PFSK-1 (cell line): ENCODE results near the gene BPIFB3.

Source experiments
- FOXP2 ChIP-seq: optimal IDR thresholded peaks from 2 replicates; pipeline ENCODE3; 2011; ENCODE audit warnings: borderline replicate concordance, control low read depth, inconsistent platforms; ENCODE audit not compliant: insufficient read depth; ENCODE audit errors: extremely low read length, extremely low read depth
- POLR2AphosphoS5 ChIP-seq: IDR thresholded peaks from 2 replicates; pipeline ENCODE4 v1.6.1; 2012; ENCODE audit warnings: low read depth, mild to moderate bottlenecking, control low read depth, low read length, moderate library complexity
- SIN3A ChIP-seq: IDR thresholded peaks from 2 replicates; pipeline ENCODE4 v1.6.1; 2012; ENCODE audit warnings: mild to moderate bottlenecking, low read length, moderate library complexity, borderline replicate concordance; ENCODE audit not compliant: insufficient read depth
- TAF1 ChIP-seq: IDR thresholded peaks from 2 replicates; pipeline ENCODE4 v1.6.1; 2012; ENCODE audit warnings: low read length, control low read depth, borderline replicate concordance; ENCODE audit not compliant: insufficient read depth
- TF ChIP-seq, protein P1 (sequence below), 2 experiments: IDR thresholded peaks; 2 replicates each; pipeline versions ENCODE4 v1.6.1 to v1.8.0; 2011 to 2012; ENCODE audit warnings: low read depth in 2 of 2, low read length in 2 of 2, control low read depth in 1 of 2, inconsistent platforms in 1 of 2, mild to moderate bottlenecking in 1 of 2, moderate library complexity in 1 of 2; ENCODE audit not compliant: insufficient read depth in 1 of 2

BPIFB3 gene

DNA sequence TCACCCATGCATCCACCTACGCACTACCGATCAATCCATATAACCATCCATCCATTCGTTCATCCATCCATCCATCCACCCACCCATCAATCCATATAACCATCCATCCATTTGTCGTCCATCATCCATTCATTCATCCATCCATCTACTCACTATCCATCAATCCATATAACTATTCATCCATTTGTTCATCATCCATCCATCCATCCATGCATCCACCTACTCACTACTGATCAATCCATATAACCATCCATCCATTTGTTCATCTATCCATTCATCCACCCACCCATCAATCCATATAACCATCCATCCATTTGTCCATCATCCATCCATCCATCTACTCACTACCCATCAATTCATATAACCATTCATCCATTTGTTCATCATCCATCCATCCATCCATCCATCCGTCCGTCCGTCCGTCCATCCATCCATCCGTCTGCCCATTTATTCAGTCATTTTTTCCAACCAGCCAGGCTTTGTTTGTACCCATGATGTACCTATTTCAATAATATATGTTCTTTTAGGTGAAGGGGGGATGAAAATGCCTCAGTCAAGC, 28.3 kb upstream of the BPIFB3 start:
- no peak for TF ChIP-seq SIN3A
- no peak for TF ChIP-seq TAF1
- no peak for TF ChIP-seq POLR2AphosphoS5
- TF ChIP-seq, protein P1, sequence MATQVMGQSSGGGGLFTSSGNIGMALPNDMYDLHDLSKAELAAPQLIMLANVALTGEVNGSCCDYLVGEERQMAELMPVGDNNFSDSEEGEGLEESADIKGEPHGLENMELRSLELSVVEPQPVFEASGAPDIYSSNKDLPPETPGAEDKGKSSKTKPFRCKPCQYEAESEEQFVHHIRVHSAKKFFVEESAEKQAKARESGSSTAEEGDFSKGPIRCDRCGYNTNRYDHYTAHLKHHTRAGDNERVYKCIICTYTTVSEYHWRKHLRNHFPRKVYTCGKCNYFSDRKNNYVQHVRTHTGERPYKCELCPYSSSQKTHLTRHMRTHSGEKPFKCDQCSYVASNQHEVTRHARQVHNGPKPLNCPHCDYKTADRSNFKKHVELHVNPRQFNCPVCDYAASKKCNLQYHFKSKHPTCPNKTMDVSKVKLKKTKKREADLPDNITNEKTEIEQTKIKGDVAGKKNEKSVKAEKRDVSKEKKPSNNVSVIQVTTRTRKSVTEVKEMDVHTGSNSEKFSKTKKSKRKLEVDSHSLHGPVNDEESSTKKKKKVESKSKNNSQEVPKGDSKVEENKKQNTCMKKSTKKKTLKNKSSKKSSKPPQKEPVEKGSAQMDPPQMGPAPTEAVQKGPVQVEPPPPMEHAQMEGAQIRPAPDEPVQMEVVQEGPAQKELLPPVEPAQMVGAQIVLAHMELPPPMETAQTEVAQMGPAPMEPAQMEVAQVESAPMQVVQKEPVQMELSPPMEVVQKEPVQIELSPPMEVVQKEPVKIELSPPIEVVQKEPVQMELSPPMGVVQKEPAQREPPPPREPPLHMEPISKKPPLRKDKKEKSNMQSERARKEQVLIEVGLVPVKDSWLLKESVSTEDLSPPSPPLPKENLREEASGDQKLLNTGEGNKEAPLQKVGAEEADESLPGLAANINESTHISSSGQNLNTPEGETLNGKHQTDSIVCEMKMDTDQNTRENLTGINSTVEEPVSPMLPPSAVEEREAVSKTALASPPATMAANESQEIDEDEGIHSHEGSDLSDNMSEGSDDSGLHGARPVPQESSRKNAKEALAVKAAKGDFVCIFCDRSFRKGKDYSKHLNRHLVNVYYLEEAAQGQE (IDR thresholded peaks at IDR 0.05; ENCODE audit: insufficient read depth in 1 of 2, low read depth in 2 of 2, low read length in 2 of 2) = no peak

DNA sequence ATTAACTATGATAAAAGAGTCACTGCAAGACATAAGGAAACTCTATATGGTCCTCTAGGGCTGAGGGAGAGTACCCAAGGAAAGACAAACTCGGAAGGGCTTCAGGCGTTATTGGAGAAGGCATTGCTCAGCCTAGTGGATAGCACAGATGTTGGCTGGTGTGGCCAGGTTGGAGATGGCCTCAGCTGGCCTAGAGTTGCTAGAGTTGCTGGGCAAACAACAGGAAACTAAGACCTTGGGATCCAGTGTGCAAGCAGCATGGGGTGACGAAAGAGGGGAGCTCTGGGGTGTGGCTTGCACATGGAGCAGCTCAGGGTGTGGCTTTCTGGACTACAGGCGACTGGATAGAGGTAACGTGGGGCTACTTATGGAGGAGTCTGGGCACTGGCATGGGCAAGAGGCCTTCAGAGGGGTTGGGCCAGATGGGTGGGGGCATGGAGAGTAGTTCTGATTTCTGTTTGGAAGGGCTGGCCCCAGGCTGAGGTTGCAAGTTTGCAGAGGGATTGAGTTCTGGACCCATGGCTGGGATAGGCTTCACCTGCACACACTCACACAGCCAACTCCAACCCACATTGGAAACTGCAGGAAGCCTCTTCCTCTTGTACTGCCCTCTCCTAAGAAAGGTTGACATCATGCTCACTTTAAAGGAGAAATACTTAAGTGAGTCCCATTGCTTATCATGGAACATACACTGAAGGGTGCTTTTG, 27.5 kb upstream of the BPIFB3 start:
- TF ChIP-seq FOXP2 = no peak
- TF ChIP-seq TAF1 = no peak
- TF ChIP-seq POLR2AphosphoS5 = no peak
- TF ChIP-seq, protein P1 (IDR thresholded peaks at IDR 0.05; ENCODE audit: insufficient read depth in 1 of 2, low read depth in 2 of 2, low read length in 2 of 2) = no peak
- no peak for TF ChIP-seq SIN3A

DNA sequence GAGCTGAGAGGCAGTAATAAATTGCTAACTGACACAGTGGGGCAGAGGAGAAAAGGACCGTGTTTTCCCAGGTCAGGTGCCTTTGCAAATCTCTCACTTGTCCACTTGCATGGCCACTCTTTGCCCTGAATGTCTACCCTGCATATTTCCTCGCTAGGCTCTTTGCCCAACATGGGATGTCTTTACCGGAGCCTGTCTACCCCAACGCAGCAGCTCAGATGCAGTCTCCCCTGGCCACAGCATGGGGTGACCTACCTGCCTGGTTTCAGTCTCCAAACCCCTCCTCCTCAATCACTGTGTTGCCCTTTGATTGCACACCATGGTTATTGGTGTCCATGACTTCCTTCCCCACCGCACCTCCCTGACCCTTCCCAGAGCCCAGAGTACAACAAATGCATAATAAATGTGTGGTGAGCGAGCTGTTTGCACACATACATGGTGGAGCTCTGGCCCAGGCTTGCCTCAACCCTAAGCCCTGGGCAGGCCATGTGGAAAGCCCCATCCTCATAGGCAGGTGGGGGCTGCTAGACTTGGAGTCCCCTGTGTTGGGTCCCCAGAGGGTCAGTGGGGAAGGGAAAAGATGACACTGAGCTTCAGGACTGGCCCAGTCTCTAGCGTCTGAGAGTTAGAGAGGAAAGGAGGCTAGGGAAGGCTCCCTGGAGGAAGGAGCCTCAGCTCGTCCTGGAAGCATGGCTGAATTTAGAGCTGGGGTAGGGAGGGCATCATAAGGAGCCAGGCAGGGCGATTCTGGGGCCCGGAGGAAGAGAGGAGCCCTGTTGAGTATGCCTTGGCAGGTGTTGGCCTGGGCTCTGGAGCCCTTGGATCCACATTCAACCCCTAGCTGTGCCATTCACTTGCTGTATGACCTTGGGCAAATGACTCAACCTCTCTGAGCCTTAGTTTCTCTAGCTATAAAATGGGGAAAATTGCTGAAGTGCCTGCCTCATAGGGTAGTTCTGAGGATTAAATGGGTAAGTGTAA, 26.6 kb upstream of the BPIFB3 start:
- TF ChIP-seq POLR2AphosphoS5 (no peak), SIN3A (no peak), FOXP2 (no peak), TAF1 (no peak)
- TF ChIP-seq, protein P1 (IDR thresholded peaks at IDR 0.05; ENCODE audit: insufficient read depth in 1 of 2, low read depth in 2 of 2, low read length in 2 of 2) = no peak

DNA sequence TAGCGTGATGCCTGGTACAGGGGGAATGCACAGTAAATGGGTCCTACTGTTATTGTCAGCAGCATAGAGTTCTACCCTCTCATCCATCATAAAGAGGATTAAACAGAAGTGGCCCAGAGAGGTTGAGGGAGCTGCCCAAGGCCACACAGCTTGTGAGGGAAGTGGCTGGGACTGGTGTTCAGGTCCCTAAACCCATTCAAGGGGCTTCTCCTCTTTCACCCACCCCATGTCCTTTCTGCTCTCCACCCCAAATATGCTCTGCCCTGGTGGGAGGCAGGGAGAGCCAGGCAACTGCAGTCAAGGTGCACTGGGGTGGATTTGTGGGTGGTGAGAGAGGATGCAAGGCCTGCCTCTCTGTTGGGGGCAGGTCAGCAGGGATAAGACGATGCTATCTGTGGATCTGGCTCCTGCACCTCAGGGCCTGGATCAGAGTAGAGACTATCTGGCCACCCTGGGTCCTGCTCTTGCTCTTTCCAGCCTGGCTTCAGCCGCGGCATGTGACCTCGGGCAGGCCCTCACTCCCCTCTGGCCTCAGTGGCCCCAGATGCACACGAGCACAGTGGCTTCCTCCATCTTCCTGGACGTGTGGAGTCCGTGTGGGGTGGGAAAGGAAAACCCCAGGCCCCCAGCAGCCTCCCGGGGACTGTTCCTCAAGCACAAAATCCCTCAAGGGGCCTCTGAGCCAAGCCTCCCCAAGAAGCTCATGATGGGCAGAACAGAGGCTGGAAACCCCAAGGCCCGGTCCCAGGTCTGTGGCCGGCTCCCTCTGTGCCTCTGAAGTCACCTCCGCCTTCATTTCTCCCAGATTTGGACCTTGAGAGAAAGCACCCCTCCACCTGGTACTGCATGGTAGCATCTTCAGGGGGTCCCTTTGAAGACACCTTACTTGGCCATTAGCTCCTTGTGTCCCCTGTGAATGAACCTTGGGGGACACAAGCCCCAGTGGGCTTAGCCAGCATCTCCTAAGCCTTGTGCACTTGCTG, 25.6 kb upstream of the BPIFB3 start:
- TF ChIP-seq, protein P1 (IDR thresholded peaks at IDR 0.05; ENCODE audit: insufficient read depth in 1 of 2, low read depth in 2 of 2, low read length in 2 of 2) = no peak
- TF ChIP-seq FOXP2 (no peak), POLR2AphosphoS5 (no peak), SIN3A (no peak), TAF1 (no peak)
